Anterior cingulate cortex (tissue), 58 donors: ENCODE measurements around the gene ANG.
A peak's percentile ranks its signal among the peaks of the same experiment; 100 is the strongest.
"Not testable (repeated sequence)": the region's sequence is repeated elsewhere in the genome, so short reads cannot be mapped to it uniquely, and the experiment has no call there.

Source experiments
- DNase-seq, 58 donors: peaks; one replicate each; lab custom pipeline; 2025; lab: John Stamatoyannopoulos, UW

ANG gene

DNA sequence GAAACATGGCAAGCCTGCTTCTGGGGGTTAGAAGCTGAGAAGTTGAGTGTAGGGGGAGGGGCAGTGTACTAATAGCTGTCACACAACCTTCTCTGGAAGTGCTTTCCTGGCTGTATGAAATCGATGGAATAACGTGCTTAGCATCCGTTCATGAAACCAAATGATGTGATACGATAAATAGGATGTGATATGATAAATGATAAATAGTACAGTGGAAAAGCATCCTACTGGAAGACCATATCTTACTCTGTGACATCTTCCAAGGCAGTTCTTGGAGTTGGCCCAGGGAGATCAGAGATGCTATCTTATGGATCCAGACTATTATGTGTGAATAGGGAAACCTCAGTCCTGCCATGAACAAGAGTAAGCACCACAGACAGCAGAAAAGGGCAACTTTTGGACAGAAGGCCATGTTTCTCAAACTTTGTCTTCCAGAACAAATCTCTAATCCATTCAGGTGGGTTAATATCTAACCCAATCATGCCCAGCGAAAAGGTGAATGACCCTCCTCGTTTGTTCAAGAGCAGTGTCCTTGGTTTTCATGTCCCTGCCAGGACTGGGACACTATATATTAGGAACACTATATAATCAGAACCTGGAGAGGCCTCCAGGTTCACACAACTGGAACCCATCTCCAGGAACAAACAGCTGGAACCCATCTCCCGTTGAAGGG, at the start of gene ANG:
TSS of gene ANG (plus strand) at position 598 of the 673 bp plus-strand sequence. CDS start 4,801 bp downstream, outside the sequence.
- DNase-seq, result no peak

DNA sequence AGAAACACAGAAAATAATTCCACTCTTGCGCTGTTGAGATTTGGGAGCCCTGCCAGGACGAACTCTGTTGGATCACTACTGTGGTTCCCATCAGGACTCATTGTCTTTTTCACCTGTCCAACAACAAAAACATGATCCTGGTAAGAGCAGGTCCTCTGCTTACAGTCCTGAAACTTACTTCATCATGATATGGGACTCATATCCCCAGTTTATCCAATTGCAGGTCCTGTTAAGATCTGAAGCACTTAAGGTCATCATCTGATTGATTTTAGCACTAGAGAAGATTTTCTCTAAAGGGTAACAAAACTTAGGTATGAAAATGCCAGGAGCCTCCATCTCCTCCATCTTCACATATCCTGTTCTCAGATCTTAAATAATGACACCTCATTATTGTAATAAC, 47.0 kb upstream of the ANG start, which contains the start of gene OR6S1:
TSS of gene OR6S1 (minus strand) at position 101 of the 400 bp plus-strand sequence. CDS start at position 101, 0 bp downstream.
- DNase-seq, result no peak

DNA sequence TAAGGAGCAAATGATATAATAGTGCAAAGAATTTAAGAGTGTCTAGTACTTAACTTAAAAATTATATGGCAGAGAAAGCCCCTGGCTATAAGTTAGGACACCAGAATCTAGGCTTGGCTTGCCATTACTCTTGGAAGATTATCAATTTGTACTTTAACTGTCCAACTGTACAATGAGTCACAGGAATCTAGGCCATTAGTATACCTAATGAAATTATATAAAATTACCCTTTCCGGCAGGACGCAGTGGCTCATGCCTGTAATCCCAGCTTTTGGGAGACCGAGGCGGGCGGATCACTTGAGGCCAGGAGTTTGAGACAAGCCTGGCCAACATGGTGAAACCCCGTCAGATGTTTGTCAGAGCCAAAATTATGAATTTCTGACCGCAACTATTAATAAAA, 46.4 kb upstream of the ANG start:
- no peak for DNase-seq

DNA sequence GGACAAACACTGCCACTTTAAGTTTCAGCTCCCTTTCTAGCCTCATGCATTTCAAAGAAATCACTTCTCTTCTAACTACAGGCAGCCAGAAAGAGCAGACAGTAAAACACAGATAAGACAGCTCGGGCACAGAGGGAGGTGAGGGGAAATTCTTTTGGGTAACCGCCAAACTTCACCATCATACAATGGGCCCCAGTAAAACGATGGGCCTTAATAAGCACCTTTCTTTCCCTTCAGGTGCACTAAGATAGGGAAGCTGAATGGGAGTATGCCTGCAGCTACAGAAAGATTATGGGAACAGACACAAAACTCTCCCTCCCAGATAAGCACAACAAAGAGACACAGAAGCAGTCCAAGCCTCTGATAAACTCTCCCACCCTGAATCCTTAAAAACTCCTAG, 45.8 kb upstream of the ANG start:
- DNase-seq, result not testable (repeated sequence)

DNA sequence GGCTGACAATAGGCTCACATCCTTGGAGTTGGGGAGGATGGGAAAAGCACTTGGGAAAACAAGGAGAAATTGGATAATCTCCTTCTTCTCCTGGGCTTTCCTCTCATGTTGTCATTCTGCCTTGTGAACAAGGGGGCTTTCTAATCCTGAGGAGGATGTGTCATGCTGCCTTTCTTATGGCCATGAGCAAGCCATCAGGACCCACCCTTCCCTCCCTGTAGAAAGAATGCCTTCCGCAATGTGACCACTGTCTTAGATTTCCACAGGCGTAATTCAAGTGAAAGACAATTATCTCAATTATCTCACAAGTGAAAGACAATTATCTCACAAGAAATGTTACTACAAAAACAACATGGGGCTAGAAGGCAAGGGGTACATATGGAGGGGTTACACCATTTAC, 44.0 kb upstream of the ANG start:
- no peak for DNase-seq

DNA sequence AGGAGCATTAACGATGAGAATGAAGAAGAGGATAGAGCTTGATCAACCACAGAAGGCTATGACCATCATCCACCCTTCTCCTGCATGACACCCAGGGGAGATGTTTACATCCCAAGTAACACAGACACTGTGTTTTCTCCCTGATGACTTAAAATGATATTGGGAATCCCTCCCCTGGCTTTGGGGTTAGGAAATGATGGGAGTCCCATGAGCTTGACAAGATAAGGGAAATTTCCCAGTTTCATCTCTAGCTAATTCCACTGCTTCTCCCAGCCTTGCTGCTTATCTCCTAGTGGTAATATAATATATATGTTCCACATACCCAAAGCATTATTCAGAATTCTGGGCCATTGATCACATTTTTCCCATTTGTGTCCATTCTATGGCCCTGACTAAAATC, 43.1 kb upstream of the ANG start:
- DNase-seq, result no peak

DNA sequence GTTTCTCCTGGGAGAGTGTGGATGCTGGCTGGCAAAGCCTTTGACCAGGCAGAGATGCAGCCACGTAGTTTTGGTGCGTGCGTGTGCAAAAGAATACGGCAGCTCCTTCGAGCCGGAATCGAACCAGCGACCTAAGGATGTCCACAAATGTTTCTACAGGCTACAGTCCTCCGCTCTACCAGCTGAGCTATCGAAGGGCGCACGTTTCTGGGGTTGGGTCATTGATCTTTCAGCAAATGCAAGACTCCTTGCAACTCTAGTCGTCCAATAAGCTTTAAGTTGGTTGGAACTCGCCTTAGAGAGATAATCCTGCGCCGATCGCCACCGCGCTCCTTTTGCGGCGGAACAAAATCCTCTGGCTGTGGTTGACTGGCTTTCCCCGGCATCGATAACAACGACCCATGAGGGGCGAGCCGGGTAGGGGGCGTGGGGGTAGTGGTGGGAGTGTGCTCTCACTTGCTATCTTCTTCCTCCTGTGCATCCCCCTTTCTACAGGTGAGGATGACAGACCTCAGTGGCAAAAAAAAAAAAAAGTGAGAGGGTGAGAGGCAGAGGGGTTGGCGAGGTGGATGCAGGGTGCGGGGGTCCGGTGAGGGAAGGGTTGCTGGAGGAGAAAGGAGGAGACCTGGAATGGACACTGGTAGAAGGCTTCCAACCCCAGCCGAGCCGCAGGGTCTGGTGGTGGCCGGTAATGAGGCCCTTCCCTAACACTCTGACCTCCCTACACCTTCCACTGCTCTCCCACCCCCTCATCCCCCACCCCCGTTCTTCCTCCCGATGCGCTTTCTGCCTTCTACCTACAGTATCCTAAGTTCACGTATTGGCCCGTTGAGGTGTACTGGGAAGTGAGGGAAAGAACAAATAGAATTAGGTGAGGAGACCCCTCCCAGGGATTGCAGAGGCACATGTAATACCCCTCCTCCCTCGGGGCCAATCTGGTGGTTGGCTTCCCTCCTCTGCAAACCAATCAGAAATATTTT, 35.3 kb upstream of the ANG start:
- peak in 2 of 58 donors; percentile 8 to 9 for DNase-seq

DNA sequence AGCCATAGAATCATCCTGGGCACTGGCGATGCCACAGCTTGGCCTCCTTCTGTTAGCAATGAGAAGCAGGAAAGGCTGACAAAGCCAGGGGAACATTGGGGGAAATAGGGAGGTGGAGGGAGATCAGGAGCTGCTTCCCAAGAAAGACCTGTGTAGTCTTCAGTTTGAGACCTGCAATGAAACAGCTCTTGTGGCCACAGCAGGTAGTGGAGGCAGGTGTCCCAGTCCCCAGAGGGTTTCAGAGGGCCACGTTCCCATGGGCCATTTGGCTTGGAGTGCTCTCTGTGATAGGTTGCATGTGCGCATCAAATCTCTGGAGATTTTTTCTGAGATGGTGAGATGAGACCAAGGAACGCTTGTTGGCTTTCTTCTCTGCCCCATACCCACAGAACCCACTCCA, 32.7 kb upstream of the ANG start:
- no peak for DNase-seq

DNA sequence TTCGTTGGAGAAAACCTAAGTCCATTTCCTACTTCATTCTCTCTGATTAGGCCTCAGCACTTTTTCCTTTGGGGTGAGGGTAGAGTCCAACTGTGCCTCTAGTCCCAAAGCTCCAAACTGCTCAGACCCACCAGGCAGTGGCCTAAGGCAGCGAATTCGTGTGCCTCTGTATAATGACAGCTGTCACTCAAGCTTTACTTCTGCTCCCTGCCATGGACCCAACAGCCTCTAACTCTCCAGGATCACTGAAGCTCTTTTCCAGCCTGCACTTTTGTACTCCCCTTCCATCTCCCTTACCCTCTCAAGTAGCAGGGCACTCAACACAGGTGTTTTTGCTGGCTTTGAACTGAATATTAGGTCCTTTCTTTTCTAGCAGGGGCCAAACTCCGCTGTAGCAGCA, 32.3 kb upstream of the ANG start:
- DNase-seq, result no peak

DNA sequence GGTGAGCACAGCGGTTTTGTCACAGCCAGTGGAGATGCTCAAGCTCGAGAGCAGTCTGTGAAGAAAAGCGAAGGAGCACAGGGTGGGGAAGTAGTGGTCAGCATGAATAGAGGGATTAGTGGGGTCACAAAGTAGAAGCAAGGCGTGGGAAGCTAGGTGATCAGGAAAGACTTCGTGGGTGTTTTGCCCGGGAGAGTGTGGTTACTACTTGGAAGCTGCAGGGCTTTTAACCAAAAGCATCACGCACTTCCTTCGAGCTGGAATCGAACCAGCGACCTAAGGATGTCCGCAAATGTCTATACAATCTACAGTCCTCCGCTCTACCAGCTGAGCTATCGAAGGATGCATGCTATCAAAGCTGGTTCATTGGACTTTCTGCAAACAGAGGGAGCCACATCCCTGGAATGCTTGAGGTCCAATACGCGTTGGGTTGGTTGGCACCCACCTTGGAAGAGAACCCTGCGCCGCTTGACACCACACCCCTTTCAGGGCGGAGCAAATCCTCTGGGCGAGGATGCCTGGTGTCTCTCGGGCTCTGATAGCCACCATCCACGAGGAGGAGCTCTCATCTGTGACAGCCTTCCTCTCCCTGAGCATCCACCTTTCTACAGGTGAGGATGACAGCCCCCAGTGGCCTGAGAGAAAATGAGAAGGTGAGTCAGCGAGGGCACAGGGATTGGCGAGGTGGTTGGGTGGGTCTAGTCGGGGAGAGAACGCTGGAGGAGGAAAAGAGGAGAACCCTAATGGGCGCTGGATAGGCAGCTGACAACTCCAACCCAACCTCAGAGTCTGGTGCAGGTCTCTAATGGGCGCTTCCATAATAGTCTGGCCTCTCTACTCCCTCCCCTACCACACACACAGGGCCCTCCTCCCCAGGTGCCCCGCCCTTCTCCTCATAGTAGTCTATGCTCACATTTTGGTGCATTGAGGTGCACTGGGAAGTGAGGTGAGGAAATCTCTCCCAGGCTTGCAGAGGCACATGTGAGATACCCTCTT, 31.1 kb upstream of the ANG start:
- DNase-seq, result no peak

DNA sequence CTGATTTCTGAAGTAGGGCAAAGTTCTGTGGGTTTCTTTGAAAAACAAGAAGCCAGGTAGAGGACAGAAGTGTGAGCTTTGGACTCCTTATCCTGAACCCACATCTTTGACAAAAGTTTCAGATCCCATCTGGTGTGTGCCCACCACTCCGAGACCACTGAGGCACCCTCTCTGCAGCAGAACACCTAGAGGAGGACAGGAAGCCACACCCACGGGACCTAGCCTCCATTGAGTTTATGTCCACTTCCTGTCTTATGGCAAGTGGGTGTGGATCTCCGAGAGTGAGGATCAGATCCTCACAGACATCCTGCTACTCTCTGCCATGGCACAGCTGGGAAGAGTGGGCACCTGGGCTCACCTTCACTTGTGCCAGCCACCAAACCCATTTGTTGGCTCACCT, 30.3 kb upstream of the ANG start:
- DNase-seq, result no peak

DNA sequence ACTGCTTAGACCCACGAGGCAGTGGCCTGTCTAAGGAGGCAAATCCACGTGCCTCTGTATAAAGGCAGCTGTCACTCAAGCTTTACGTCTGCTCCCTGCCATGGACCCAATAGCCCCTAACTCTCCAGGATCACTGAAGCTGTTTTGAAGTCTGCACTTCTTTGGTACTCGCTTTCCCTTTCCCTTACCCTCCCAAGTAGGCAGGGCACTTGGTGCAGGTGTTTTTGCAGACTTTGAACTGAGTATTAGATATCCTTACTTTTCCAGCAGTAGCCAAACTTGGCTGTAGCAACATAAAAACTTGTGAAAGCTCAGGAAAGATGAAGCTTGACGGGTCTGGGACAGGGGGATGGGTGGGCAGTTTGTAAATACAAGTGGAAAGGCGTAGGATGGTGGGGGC, 29.2 kb upstream of the ANG start:
- no peak for DNase-seq

DNA sequence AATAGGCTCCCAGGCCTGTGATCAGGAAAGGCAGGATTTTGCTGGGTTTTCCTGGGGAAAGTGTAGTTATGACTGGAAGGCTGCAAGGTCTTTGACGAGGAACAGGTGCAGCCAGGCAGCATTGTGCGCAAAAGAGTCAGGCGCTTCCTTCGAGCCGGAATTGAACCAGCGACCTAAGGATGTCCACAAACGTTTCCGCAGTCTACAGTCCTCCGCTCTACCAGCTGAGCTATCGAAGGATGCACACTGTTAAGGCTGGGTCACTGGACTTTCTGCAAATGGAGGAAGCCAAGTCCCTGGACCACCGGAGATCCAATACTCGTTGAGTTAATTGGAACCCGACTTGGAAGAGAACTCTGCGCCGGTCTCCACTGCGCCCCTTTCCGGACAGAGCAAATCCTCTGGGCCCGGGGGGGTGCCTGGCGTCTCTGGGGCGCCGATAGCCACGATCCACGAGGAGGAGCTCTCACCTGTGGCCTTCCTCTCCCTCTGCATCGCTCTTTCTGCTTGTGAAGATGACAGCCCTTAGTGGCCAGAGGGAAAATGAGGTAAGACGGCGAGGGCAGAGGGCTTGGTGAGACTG, 28.7 kb upstream of the ANG start:
- no peak for DNase-seq

DNA sequence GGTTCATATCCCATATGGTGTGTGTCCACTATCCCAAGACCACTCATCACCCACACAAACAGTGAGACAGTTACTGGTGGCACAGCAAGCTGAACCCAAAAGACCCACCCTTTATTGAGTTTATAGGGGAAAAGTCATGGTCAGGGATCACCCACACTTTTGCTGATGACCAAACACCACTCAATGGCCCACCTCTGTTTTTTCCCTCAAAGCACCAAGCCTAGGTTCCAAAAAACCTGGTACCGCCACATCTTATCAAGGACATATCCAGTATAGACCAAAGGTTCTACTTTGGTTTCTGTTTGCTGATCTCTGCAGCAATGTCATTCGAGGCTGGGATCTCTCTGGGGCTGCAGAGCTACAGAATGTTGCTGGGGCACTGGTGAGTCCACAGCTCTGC, 27.4 kb upstream of the ANG start:
- DNase-seq, result no peak

DNA sequence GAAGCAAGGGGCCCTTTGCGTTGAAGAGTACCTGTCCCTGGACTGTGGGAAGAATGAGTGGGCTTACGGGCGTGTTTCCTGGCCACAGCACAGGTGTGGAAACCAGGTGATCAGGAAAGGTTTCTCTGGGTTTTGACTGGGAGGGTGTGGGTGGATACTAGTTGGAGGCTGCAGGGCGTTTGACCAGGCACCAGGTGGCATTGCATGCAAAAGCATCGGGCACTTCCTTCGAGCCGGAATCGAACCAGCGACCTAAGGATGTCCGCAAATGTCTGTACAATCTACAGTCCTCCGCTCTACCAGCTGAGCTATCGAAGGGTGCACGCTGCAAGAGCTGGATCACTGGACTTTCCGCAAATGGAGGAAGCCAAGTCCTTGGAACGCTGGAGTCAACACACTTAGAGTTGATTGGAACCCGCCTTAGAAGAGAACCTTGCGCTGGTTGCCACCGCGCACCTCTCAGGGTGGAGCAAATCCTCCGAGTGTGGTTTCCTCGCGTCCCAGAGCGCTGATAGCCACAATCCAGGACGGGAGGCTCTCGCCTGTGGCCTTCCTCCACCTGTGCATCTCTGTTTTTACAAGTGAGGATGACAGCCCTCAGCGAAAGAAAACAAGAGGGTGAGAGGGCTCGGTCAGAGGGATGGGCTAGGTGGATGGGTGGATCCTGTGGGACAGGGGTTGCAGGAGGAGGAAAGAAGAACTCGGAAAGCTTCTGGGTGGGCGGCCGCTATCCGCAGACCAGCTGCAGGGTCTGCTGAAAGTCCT, 25.4 kb upstream of the ANG start:
- DNase-seq, result peak in 37 of 58 donors; percentile 1 to 65 (median 26)

DNA sequence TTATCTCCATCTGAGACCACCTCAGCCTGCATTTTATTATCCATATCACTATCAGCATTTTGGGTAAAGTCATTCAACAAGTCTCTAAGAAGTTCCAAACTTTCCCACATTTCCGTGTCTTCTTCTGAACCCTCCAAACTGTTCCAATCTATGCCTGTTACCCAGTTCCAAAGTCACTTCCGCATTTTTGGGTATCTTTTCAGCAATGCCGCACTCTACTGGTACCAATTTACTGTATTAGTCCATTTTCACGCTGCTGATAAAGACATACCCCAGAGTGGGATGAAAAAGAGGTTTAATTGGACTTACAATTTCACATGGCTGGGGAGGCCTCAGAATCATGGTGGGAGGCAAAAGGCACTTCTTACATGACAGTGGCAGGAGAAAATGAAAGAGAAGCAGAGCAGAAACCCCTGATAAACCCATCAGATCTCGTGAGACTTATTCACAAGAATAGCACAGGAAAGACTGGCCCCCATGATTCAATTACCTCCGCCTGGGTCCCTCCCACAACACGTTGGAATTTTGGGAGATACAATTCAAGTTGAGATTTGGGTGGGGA, 22.1 kb upstream of the ANG start:
- DNase-seq, result not testable (repeated sequence)

DNA sequence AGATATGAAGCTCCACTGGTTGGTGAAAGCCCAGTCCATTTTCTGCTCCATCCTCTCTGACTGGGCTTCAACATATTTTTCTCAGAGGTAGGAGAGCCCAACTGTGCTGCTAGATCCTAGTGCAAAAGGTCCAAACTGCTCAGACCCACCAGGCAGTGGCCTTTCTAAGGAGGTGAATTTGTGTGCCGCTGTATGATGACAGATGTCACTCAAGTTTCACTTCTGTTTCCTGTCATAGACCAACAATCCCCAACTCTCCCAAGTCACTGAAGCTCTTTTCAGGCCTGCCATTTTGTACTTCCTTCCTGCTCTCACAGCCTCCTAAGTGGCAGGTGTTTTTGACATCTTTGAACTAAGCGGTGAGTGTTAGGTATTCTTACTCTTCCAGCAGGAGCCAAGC, 20.6 kb upstream of the ANG start:
- no peak for DNase-seq

DNA sequence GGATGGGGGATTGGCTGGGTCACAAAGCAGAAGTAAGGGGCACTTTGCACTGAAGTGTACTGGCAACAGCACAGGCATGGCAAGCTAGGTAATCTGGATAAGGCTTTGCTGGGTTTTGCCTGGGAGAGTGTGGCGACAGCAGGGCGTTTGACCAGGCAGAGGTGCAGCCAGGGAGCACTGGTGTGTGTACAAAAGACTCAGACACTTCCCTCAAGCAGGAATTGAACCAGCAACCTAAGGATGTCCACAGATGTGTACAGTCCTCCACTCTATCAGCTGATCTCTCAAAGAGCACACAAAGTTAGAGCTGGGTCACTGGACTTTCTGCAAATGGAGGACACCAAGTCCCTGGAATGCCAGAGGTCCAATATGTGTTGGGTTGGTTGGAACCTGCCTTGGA, 19.6 kb upstream of the ANG start:
- DNase-seq, result no peak
